OCI-LY7 (cell line): Measurements from ENCODE around the gene RNF224. TPM values are rescaled to one million over a fixed set of nuclear protein-coding genes. Genes with fewer than 3 reads are reported as not detected.

Source experiments
- BruUV-seq: library from RNA; stranded (reverse); fragments of 400-500 nt; replicated peaks from 2 replicates; lab custom pipeline; 2021; lab: Mats Ljungman, UMichigan
- CTCF ChIA-PET: fragments of 300-600 bp; sonication (Branson Sonifier 250); formaldehyde crosslinking; loops from one replicate; lab custom pipeline; 2022; ENCODE audit warnings: antibody characterized with exemption; ENCODE audit not compliant: unreplicated experiment; lab: Charles Lee
- POLR2A ChIA-PET: fragments of 300-600 bp; sonication (Branson Sonifier 250); formaldehyde crosslinking; loops from one replicate; lab custom pipeline; 2022; ENCODE audit warnings: antibody characterized with exemption; lab: Charles Lee
- DNase-seq: peaks from one replicate; pipeline ENCODE4 v3.0.0-alpha.2; 2015; ENCODE audit warnings: low spot score
- H2AFZ ChIP-seq: fragments of 200-600 bp; sonication (generic), shearing (Covaris generic); 2 replicates; pipeline ENCODE4 v1.6.1; 2014; ENCODE audit warnings: mild to moderate bottlenecking, antibody characterized with exemption, low read length, moderate library complexity
- H3K27ac ChIP-seq: fragments of 200-600 bp; sonication (generic); 2 replicates; pipeline ENCODE4 v1.5.1; 2014; ENCODE audit warnings: mixed run types, low read depth, mild to moderate bottlenecking, moderate library complexity, low read length, inconsistent platforms; ENCODE audit not compliant: poor library complexity, severe bottlenecking
- H3K36me3 ChIP-seq: fragments of 200-600 bp; sonication (generic); 2 replicates; pipeline ENCODE4 v1.6.1; 2014; ENCODE audit warnings: mild to moderate bottlenecking, antibody characterized with exemption, low read length, moderate library complexity, mixed read lengths; ENCODE audit not compliant: insufficient read depth
- H3K4me1 ChIP-seq: fragments of 200-600 bp; sonication (generic); 2 replicates; pipeline ENCODE4 v1.5.1; 2014; ENCODE audit warnings: mild to moderate bottlenecking, low read length; ENCODE audit not compliant: insufficient read depth, poor library complexity, severe bottlenecking
- H3K4me2 ChIP-seq: fragments of 200-600 bp; sonication (generic); 2 replicates; pipeline ENCODE4 v1.6.1; 2014; ENCODE audit warnings: mild to moderate bottlenecking, low read length
- H3K4me3 ChIP-seq: fragments of 200-600 bp; sonication (generic); 2 replicates; pipeline ENCODE4 v1.5.1; 2014; ENCODE audit warnings: mild to moderate bottlenecking, low read depth, low read length; ENCODE audit not compliant: poor library complexity, severe bottlenecking
- H3K79me2 ChIP-seq: fragments of 200-600 bp; sonication (generic); 2 replicates; pipeline ENCODE4 v1.6.1; 2016; ENCODE audit warnings: low read depth, mild to moderate bottlenecking, low read length, moderate library complexity, mixed read lengths; ENCODE audit not compliant: insufficient read depth
- H3K9me2 ChIP-seq: fragments of 200-600 bp; sonication (generic); 2 replicates; pipeline ENCODE4 v1.6.1; 2016; ENCODE audit warnings: mild to moderate bottlenecking, low read length, mixed read lengths; ENCODE audit not compliant: insufficient read depth
- H3K9me3 ChIP-seq: fragments of 200-600 bp; sonication (generic); 2 replicates; pipeline ENCODE4 v1.6.1; 2014; ENCODE audit warnings: mild to moderate bottlenecking, mixed run types, low read length, mixed read lengths
- H4K20me1 ChIP-seq: fragments of 200-600 bp; sonication (generic); 2 replicates; pipeline ENCODE4 v1.6.1; 2014; ENCODE audit warnings: mild to moderate bottlenecking, antibody characterized with exemption, low read length, moderate library complexity, mixed read lengths; ENCODE audit not compliant: insufficient read depth
- CTCF ChIP-seq: fragments of 200-600 bp; sonication (generic); conservative IDR thresholded peaks from 2 replicates; pipeline ENCODE4 v1.5.1; 2014; ENCODE audit warnings: mild to moderate bottlenecking, antibody characterized with exemption, low read length, moderate library complexity, mixed read lengths
- EZH2phosphoT487 ChIP-seq: fragments of 200-600 bp; sonication (generic); IDR thresholded peaks from 2 replicates; pipeline ENCODE4 v1.6.1; 2018; ENCODE audit warnings: low read depth, borderline replicate concordance, mild to moderate bottlenecking, mixed run types, antibody characterized with exemption, low read length, moderate library complexity, mixed read lengths
- intact Hi-C: fragments of 100-400 bp; cut with micrococcal nuclease; formaldehyde crosslinking; loops from one replicate; pipeline ENCODE4 v1.10.0; 2022; ENCODE audit not compliant: unreplicated experiment
- total RNA-seq, 2 experiments: library from RNA; depleted of rRNA in 1 of 2; stranded (reverse); fragments of >200 nt in 1 of 2; shearing (Covaris generic) in 1 of 2; gene quantifications; 2 replicates each; pipeline ENCODE4 v1.2.3, GENCODE V29; 2014 to 2022

RNF224 gene
- total RNA-seq, 2 experiments from 2014 or later: 0.13 to 0.30 TPM

DNA sequence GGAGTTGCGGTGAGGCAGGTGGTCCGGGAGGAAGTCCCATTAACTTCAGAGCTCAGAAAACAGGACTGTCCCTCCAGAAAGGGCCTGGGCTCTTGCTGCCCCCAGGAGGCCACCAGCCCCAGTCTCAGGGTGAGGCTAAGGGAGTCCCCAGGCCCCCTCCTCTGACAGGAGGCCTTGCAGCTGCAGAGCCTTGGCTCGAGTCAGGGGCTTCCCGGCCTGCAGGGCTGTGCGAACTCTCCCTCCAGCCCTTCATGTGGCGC, 20.5 kb downstream of the RNF224 start:
- no peak overlapping the region for H2AFZ ChIP-seq
- H3K4me3 ChIP-seq: no peak overlapping the region
- BruUV-seq: no TSS peak
- peaks cover 3% of the 10 kb centered on the region; the same call in 1 of the 2 replicates for H3K79me2 ChIP-seq
- no peak for TF ChIP-seq EZH2phosphoT487
- no peak for TF ChIP-seq CTCF
- H4K20me1 ChIP-seq: 0 out of 2 replicates have a peak, but pooled peaks cover 2% of the 10 kb centered on the region
- no peaks in the 10 kb centered on the region for H3K9me2 ChIP-seq
- intact Hi-C loops: no loop called here
- POLR2A ChIA-PET: no interaction called here
- H3K9me3 ChIP-seq: no peaks in the 10 kb centered on the region
- H3K4me2 ChIP-seq: no peak overlapping the region
- CTCF ChIA-PET: no interaction called here
- DNase-seq: no peak
- H3K4me1 ChIP-seq: peaks cover 38% of the 10 kb centered on the region
- peaks cover 14% of the 10 kb centered on the region for H3K36me3 ChIP-seq
- no peak overlapping the region for H3K27ac ChIP-seq

DNA sequence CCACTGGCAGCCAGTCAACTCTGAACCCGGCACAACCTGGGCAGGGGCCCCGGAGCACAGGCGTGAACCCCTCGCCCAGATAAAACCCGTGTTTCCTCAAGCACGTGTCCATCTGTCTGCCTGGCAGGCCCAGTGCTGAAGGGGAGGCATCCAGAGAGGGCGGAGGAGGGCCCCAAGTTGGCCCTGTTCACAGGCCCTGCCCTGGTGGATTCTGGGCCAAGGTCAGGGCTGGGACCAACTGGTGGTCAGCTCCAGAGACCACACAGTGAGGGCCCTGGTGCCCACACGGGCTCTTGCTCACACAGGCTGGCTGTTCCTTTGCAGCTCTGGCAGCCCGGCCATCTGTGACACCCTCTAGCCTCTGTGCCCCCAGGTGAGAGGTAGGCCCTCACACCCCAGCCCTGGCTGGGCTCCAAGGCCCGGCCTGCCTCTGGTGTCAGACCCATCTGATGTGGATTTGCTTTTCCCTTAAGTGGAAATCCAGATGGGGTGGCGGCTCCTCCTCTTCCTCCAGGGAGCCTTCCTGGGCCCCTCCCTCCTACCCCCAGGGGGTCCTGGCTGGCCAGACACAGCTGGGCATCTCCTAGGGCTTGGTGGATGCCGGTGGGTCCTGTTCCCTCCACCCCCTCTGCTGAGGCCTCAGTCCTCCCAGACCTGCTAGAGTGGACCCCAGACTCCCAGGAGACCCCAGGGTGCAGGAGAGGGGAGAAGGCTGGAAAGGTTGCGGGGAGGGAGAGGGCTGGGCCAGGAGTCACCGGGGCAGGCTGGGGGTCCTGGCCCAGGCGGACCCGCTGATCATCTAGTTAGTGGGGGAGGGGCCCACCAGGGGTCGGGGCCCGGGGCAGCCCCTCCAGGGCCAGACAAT, 23.3 kb downstream of the RNF224 start:
- Histone ChIP-seq H3K36me3 (0 out of 2 replicates have a peak, but pooled peaks cover 2% of the 10 kb centered on the region), H3K27ac (no peak overlapping the region), H3K9me2 (no peaks in the 10 kb centered on the region), H4K20me1 (no peaks in the 10 kb centered on the region), H3K4me1 (peaks cover 42% of the 10 kb centered on the region), H3K79me2 (peaks cover 3% of the 10 kb centered on the region; the same call in 1 of the 2 replicates), H3K4me2 (no peak overlapping the region), H2AFZ (no peak overlapping the region), H3K4me3 (no peak overlapping the region), H3K9me3 (no peaks in the 10 kb centered on the region)
- ChIA-PET CTCF (no interaction called here), POLR2A (no interaction called here)
- TF ChIP-seq EZH2phosphoT487 (no peak), CTCF (no peak)
- no TSS peak for BruUV-seq
- intact Hi-C loops: no loop called here
- no peak for DNase-seq

DNA sequence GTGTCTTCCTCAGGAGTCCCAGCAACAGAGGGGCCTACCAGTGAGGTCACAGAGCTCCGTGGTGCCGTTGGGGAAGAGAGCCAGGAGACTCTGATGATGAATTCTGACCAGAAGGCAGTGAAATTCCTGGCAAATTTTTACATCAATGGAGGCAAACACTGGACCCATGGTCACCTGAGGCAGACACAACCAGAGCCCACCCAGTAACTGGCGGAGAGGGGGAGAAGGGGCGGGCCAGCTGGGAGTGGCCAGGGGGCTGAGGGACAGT, 23.8 kb downstream of the RNF224 start, which contains the start of gene STPG3:
Gene STPG3, plus strand, starts transcription at position 93 of the 268 bp plus-strand sequence. Its CDS starts 1 bp downstream, at position 94.
- Histone ChIP-seq H3K4me3 (no peak within 1 kb of the TSS), H3K79me2 (peaks cover 9% of the 10 kb centered on the region), H2AFZ (no peak within 1 kb of the TSS), H4K20me1 (peaks cover 4% of the 10 kb centered on the region; the same call in 1 of the 2 replicates), H3K27ac (no peak within 1 kb of the TSS), H3K9me3 (no peaks in the 10 kb centered on the region), H3K36me3 (peaks cover 8% of the 10 kb centered on the region; the same call in 1 of the 2 replicates), H3K4me2 (peak within 1 kb of the TSS; percentile 94; the same call in 1 of the 2 replicates), H3K4me1 (peaks cover 42% of the 10 kb centered on the region), H3K9me2 (no peaks in the 10 kb centered on the region)
- no peak for TF ChIP-seq CTCF
- TF ChIP-seq EZH2phosphoT487: no peak
- POLR2A ChIA-PET: no interaction called here
- CTCF ChIA-PET: no interaction called here
- intact Hi-C loops: no loop called here
- DNase-seq: no peak
- no TSS peak for BruUV-seq
